Sciatic nerve (tissue), 2 donors: ENCODE results near the gene LRRC51. TPM values are rescaled to one million over a fixed set of nuclear protein-coding genes. Genes with fewer than 3 reads are reported as not detected.
A peak's percentile ranks its signal among the peaks of the same experiment; 100 is the strongest.

Experiments used
- ATAC-seq: fragments of 200-7000 bp; cut with Tn5 transposase; one replicate; pipeline ENCODE4 v1.9.1; 2020; ENCODE audit warnings: mild to moderate bottlenecking, moderate library complexity
- DNase-seq: peaks from one replicate; pipeline ENCODE4 v3.0.0-alpha.2; 2020; ENCODE audit warnings: low spot score
- intact Hi-C: fragments of 100-400 bp; cut with DNase I; formaldehyde crosslinking; loops from one replicate; pipeline ENCODE4 v1.14.2; 2022
- total RNA-seq: library from RNA; stranded (reverse); fragmentation: NEBNext Ultra II Directional; extraction: Animal tissue kit (Norgen Biotek cat#: 25700); gene quantifications from one replicate; pipeline ENCODE4 v1.2.1, GENCODE V29; 2021
- donor health status: DM: no; HTN: no; CAD: no.
- donor health status: DM: no; HTN: no; CAD: no.

Gene LRRC51
- total RNA-seq, 1 donor from 2014 or later, result 8.7 TPM

DNA sequence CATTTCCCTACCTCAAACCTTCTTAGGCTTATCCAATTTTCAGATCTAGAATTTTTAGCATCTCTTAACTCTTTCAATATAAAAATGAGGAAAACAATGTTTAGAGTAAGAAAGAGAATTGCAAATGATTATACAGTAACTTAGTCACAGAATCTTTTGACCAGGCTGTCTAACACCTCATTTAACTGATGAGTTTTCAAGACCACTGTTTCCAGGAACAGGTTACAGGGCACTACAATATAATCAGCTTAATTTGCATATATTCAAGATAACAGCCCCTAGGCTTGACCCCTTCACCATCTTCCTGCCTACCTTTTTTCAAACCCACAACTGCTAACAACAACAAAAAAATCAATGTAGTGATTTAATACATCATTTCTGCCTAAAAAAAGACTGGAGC is 13.0 kb upstream of the LRRC51 start:
- intact Hi-C loops, result no loop called here
- DNase-seq (no peak), ATAC-seq (no peak)

- DNase-seq (no peak), ATAC-seq (peak; percentile 36)
- intact Hi-C loops, result no loop called here
These were observed 11.4 kb upstream of the LRRC51 start for GRCh38 chr11:72069200-72069599.

GRCh38 chr11:72069787-72070251 is 10.8 kb upstream of the LRRC51 start:
- intact Hi-C loops, result no loop called here

DNA sequence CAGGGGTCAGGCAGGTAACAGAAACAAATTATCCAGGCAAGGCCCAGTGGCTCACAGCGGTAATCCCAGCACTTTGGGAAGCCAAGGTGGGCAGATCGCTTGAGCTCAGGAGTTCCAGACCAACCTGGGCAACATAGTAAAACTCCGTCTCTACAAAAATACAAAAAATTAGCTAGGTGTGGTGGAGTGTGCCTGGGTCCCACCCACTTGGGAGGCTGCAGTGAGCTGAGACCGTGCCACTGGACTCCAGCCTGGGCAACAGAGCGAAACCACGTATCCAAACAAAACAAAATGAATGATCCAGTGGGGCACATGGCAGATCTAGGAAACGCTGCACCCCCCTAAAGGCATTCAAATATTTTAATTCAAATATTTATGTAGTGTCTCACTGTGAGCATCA is 10.2 kb upstream of the LRRC51 start:
- no peak for DNase-seq
- intact Hi-C loops, result no loop called here
- ATAC-seq, result peak; percentile 4

More at GRCh38 chr11:72069787-72070251, 10.8 kb upstream of the LRRC51 start:
- ATAC-seq, result peak; percentile 97
- peak; percentile 86 for DNase-seq

DNA sequence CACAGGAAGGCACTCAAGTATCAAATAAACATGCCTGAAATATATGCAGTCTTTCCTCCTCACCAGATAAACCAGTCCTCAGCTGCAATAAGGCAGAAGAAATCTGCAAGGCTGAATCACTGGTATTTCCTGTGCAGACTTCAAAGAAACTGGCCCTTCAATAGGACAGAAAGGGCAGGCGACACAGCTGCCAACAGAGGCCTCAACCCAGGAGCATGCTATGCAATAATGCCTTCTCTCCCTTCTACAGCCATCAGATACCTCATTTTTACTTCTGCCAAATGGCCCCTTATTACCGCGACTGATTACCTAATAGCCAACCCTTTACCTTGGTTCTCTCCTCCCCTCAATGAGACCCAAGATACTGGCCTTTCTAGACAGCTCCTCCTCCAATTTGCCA is 8.3 kb upstream of the LRRC51 start:
- ATAC-seq (no peak), DNase-seq (no peak)
- intact Hi-C loops, result no loop called here

DNA sequence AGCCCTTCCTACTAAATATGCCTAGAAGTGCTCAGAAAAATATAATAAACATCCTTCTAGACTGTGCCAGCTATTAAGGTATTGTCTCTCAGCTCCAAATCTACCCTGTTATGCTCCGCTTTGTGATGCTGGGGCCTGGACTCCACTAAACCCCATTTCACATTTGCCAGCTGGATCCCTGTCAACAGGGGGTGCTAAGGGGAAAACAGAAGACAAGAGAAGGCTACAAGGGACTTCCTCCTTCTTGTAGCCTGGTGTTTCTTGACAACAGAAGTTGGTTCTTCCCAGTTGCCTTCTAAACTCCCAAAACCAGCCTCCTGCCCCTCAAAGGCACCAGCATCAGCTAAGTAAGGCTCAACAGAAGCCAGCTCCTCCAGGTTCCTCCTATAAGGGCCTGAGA is 5.5 kb upstream of the LRRC51 start:
- ATAC-seq (no peak), DNase-seq (no peak)
- intact Hi-C loops, result no loop called here

DNA sequence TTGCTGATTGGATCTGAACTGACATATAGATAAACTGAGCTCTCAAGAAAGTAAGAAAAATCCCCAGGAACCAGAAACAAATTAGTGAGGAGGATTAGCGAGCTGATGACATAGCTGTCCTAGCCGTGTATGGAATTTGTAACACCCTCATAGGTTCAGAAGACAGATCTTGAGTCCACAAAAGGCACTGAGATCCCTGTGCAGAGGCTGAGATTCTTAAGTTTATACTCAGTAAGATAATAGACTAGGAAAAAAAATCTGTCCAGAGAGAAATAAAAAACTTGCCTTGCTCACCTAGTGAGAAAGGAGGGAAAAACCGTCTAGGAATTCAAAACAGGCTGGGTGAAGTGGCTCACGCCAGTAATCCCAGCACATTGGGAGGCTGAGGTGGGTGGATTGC is 4.9 kb upstream of the LRRC51 start:
- ATAC-seq, result no peak
- DNase-seq, result no peak
- intact Hi-C loops, result no loop called here

GRCh38 chr11:72078477-72078876 is 2.2 kb upstream of the LRRC51 start:
- no peak for DNase-seq
- intact Hi-C loops, result no loop called here
- ATAC-seq, result no peak

DNA sequence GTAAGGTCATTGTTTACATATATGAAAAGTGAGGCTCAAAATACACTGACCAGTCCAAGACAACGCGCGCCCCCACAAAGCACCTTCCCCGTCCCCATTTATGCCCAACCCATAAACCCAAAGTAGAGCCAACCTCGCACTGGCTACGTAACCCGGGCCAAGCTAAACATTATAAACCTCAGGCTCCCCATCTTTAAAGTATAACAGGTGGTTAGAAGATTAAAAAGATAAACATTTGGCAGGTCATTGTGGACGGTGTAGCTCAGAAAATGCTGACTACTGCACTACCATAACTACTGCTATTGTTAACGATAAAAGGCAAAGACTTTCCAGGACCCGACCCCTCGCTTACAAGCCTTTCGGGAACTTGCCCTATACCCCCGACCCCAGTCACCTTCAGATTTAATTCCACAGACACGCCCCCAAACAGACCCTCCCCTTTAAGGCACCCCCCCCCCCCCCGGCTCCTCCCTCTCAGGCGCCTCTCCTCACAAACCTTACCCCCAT is 778 bp upstream of the LRRC51 start:
- intact Hi-C loops, result no loop called here
- DNase-seq (no peak), ATAC-seq (peak; percentile 0)

GRCh38 chr11:72081184-72081644 is 564 bp downstream of the LRRC51 start:
- intact Hi-C loops, result no loop called here
- no peak for DNase-seq
- ATAC-seq, result no peak

DNA sequence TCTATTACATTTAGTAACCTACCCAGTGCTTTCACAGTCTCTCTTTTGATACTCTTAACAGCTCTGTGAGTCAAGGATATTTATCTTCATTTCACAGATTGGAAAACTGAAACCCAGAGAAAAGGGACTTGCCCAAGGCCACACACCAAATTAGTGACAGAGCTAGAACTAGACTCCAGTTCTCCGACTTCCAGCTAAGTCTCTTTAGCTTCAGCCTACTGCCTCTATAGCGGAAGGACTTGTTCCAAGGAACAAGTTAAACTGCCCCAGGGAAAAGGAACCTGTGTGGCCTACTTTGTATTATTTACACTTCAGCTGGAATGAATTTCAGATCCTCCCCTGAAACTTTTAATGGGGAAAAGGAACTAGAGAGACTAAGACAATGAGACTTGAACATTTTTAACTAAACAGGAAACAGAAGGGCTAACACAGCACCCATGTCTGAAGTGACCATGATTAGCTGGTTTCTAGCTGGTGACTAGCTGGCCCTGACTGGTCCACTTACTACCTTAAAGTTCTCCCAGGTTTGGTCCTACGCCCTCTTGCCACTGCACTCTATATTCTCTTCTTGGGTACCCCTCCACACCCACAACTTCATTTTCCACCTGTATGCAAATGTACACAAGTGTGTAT is 1.3 kb downstream of the LRRC51 start:
- ATAC-seq (no peak), DNase-seq (no peak)
- intact Hi-C loops, result no loop called here

DNA sequence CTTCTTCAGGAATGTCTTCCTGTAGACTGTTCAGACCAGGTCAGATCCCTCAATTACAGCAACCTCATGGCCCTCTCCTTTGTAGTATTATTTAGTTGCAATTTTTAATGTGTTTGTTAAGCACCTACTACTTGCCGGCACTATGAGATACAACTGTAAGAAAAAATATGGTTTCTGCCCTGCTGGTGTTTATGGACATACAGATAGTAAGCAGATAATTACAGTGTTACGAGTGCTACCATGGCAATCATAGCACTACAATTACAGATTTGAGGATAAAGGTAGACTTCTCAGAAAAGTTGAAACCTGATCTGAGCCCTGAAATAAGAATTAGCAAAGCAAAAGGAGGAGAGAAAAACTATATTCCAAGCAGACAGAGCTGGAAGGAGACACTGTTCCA is 2.8 kb downstream of the LRRC51 start:
- intact Hi-C loops, result no loop called here
- ATAC-seq (no peak), DNase-seq (no peak)

DNA sequence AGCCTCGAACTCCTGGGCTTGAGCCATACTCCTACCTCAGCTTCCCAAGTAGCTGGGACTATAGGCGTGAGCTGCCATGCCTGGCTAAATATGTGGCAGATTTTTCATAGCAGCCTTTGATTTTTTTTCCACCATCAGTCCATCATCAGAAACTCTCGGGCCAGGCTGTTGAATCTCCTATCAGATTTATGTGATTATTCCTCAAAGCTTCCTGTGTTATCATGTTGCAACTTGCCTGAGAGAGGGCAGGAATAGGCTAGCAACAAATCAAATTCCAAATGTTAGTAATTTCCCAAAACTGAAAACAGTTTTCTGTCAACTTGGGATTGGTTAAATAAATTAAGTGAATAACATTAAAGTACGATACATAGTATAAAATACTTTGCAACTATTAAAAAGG is 3.4 kb downstream of the LRRC51 start:
- DNase-seq (no peak), ATAC-seq (no peak)
- intact Hi-C loops, result no loop called here

DNA sequence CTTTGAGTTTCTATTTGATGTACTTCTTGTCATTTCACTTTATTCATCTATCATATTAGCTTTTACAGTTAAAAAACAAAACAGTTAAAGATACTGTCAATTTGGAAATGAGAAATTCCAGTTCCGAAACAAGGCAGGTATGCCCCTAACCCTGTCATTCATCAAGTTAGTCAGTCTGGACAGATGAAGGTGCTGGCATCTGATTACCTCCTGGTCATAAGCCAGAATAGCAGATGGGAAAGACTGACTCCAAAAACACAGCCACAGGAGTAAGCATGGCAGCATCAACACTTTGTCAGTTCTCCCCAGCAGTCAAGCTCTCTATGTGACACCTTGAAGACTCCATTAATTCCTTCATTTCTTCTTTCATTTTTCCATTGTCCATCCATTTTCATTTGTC is 4.3 kb downstream of the LRRC51 start:
- intact Hi-C loops, result no loop called here
- no peak for ATAC-seq
- DNase-seq, result no peak

- intact Hi-C loops, result no loop called here
- no peak for DNase-seq
These were observed 5.1 kb downstream of the LRRC51 start for GRCh38 chr11:72085621-72086351.

DNA sequence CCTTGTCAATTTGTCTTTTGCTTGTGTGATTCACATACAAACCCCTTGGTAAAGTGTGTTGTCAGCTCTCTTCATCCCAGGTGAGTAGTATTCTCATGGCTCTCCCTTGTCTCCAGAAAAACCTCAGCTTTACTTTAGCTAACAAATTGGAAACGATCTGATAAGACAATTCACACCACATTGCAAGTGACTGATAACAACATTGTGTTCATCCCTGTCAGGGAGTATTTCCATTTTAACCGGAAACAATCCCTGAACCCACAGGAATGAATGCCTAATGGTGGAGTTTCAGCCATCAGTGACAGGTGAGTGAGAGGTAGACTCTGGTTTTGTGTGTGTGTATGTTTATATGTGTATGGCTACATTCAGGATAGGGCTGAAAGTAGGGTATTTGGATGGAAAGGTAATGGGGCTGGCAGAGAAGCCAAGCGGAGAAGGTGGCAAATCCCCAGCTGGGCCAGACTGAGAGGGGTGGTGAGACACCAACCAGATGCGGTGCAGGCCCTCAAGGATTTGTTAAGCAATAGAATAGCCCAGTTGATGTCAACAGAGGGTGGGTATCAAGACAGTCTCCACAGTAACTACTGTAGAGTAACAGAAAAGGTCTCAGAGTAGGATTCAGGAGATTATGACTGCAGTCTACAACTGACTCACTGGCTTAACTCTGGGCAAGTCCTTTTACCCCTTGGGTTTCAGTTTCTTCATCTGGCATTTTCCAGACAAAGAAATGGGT is 7.6 kb downstream of the LRRC51 start:
- ATAC-seq (no peak), DNase-seq (no peak)
- intact Hi-C loops, result no loop called here

More at GRCh38 chr11:72085621-72086351, 5.1 kb downstream of the LRRC51 start:
- no peak for ATAC-seq

DNA sequence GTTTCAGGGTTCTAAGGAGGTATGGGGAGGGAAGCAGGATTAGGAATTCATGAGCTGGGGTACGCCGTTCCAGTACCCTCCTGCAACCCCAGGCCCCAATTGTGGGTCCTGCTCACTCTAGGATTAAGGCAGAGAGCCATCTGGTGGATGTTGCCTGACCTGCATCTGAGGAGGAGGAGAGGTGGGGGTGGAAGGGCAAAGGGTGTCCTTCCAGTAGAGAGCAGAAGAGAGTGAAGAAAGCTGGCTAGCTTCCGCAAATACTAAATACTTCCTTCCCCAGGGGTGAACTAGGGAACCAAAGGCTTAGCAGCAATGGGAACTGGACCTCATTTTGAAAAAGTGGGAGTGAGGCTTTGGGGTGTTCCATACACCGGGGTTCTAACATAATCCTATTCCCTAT is 10.6 kb downstream of the LRRC51 start:
- peak; percentile 94 for ATAC-seq
- intact Hi-C loops, result no loop called here
- DNase-seq, result peak; percentile 83

DNA sequence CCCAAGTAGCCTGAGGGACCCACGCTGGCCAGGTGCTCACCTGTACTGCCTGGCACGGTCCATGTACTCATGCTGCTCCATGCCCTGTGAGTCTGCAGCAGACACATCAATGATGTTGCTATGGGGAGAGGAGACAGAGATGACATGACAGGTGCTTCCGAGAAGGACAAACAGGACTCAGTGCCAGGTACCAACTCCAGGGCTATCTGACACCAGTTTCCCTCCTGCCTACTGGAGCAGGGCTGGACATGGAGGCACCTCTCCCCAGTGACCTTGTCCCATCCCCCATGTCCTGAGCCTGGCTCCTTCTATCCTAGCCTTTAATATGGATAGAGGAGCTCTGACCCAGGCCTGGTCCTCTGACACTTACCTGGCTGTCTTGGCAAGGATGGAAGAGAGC is 18.1 kb downstream of the LRRC51 start:
- DNase-seq, result no peak
- ATAC-seq, result no peak
- intact Hi-C loops, result loop anchor here (5.0 kb wide), 1 partner anchor 71 kb away; no protein-coding TSS in a partner anchor

GRCh38 chr11:72100009-72100408 is 19.4 kb downstream of the LRRC51 start:
- DNase-seq (no peak), ATAC-seq (no peak)
- intact Hi-C loops, result no loop called here

GRCh38 chr11:72100462-72100861 is 19.8 kb downstream of the LRRC51 start:
- DNase-seq (no peak), ATAC-seq (no peak)
- intact Hi-C loops, result no loop called here
